Left hindlimb (tissue), 1 donor: ENCODE measurements around the gene VSIG4.
"Not testable (repeated sequence)": the region's sequence is repeated elsewhere in the genome, so short reads cannot be mapped to it uniquely, and the experiment has no call there.

Experiments used
- DNase-seq: peaks from one replicate; pipeline ENCODE4 v3.0.0-alpha.2; 2018

The VSIG4 gene

DNA sequence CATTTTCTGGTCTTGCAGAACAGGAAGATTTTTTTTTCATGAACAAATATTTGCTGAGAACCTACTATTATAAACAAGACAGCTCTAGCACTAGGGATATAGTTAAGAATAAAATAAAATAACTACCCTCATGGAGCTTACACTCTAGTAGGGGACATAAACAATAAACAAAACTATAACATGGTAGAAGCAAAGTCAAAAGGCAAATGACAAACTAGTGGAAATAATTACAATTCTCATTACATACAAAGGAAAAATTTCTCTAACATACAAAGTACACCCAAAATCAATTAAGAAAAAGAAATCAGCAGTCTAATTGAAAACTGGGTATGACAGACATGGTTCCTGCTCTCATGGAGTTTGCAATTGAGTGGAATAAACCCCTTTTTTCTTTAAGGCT is 32.0 kb downstream of the VSIG4 start:
- DNase-seq, result no peak

- no peak for DNase-seq
Measured at GRCh38 chrX:66005830-66006449, 33.9 kb downstream of the VSIG4 start.

DNA sequence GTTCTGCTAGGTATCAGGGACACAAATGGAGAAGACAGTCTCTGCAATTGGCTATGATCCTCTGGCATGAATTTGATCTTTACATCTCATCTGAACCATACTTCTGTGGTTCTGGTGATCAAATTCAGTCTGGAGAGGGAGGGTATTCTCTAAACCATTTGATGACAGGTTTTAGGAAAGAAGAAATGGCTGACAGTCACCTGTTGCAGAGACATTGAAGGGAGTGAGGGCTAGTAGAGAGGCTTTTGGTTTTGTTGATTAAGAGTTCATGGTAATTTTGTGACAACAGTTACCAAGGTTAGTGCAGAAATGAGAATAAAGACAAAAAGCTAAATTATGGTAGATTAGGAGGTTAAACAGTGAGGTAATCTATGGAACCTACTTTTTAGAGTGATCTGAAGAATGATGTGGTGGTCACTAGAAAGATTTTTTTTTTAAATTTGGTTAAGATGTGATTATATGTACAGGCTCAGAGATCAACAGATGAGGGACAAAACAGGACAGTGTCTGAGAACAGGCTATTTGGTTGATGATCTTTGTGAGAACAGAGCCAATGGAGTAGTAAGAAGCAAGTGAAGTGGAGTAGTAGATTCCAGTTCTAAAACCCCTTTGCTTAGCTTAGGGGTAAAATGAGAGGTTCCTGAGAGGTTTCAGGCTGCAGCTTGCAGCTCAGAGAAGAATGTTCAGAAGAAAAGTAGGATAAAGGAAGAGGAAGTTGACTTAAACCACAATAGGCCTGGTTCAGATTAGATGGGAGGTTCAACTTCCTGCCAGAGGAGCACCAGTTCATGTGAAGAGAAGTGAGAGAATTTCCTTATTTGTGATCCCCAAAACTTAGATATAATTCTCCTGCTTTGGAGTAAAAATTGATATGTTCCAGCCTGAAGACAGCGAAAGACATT is 34.7 kb downstream of the VSIG4 start:
- no peak for DNase-seq

GRCh38 chrX:66002824-66003680 is 36.8 kb downstream of the VSIG4 start:
- no peak for DNase-seq

DNA sequence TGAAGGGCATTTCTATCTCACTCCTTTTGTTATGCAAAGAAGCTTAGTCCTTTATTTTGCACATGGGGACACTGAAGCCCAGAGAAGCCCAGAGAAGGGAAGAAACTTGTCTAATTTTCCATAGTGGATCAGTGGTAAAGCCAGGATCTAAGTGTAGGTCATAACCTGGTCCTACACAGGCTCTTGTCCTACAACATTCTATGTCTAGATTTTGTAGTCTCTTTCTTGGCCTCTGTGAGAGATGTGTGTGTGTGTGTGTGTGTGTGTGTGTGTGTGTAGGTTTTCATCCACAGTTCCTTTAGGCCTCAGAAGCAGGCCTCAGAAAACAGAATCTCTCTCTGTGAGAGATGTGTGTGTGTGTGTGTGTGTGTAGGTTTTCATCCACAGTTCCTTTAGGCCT is 38.3 kb downstream of the VSIG4 start:
- no peak for DNase-seq

DNA sequence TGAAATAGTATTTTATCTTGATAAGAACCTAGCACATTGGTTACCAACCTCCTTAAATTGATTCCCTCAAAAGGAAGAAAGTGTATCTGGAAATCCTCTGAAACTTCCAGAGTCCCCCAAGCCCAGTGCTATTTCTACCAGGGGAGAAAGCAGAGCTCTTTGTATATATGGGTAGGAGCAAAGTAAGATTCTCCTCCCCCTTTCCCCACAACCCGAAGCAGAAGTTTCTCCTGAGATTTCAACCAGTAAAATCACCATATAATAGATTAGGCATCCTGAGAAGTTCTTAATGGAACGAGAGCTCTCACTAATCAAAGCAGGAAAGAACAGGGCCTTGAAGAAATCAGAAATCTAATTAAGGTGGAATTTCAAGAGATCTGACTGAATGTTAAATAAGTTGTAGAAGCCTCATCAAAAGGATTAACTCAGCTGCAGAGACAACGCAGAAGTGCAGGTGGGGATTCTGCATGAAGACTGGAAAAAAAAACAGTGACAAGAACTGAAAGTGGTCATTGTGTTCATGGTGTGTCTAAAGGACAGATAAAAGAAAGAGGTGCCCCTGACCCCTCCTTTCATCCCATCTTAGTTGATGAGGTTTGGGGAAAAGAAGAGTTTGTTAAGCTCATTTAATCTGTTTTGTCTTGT is 39.1 kb downstream of the VSIG4 start:
- no peak for DNase-seq

- no peak for DNase-seq
Measured at GRCh38 chrX:66000178-66000577, 39.7 kb downstream of the VSIG4 start.

DNA sequence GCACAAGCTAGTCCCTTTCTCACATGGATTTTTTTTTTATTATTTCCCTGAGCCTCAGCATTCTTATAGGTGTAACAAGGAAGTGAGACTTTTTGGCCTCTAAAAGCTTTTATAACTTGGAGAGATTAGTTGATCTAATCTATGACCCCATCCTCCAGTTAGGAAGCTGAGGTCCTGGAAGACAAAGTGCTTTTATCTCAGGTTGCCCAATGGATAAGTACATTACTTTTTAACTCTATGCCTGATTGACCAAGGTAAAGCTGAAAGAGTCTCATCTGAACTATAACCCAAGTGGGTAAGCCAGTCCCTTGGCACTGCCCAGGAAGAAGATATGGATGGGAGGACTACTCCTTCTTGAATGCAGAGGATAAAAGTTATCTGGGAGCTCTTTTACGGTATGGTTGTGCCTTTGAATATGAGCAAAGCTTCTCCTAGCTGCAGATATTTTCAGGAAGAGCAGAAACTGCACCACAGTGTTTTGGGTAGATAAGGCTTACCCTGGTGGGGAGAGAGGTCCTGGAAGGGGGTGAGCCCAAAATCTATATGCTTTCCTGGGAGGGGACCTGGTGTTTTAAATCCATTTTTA is 40.2 kb downstream of the VSIG4 start:
- DNase-seq, result no peak

DNA sequence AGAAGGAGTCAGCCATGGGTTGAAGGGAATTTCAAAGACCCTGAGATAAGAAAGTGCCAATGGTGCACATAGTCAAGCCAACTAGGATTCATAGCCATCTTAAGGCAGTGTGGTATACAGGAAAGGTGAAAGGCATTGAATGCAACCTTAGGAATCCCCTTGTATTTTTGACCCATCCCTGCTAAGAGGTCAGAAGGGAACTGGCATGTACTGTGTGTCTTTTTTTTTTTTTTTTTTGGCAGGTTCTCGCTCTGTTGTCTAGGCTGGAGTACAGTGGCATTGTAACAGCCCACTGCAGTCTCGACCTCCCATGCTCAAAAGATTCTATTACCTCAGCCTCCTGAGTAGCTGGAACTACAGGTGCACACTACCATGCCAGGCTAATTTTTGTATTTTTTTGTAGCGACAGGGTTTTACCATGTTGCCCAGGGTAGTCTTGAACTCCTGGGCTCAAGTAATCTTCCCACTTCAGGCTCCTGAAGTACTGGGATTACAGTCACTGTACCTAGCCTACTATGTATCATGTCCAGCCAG is 40.8 kb downstream of the VSIG4 start:
- DNase-seq, result no peak

- DNase-seq, result no peak
Measured at GRCh38 chrX:65997978-65998717, 41.7 kb downstream of the VSIG4 start.

DNA sequence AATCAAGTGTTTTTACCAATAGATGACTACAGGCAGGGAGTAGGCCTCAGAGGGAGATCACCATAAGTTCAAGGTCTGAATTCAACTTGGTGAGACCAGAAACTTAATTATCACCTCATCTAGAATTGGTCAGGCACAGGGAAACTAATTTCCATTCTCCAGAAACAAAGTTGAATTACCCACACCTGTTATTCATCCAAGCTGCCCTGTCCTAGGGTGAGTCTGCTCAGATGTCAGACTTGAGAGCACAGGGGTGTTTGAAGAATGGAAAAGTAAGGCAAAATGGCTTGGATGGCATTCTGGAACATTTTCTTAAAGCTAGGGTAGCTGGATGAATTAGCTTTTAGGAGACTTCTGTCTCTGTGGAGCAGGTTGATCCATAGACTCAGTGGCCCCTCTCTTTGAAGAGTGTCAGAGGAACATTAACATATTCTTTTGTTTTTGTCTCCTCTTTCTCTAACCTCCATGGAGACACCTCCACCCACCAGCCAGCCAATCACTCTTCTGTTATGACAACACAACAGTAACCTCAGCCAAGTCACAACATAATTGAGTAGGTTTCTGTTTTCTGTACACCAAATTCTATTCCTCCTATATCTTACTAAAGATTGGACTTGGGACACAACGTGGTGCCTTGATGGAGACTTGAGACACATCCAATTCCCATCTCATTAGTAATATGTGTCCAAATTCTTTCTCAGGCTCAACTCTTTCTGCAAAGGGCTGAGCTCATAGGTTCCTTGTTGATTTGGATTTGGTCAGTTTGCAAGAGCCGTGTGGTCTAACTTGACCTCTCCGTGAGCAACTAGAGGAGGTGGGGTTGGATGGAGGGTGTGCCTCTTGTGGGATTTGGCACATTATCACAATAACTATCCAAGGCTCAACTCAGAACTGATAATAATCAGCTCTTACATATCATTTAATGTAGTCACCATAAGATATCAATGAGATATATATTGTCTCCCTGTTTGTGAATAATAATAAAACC is 45.1 kb downstream of the VSIG4 start:
- DNase-seq, result no peak

DNA sequence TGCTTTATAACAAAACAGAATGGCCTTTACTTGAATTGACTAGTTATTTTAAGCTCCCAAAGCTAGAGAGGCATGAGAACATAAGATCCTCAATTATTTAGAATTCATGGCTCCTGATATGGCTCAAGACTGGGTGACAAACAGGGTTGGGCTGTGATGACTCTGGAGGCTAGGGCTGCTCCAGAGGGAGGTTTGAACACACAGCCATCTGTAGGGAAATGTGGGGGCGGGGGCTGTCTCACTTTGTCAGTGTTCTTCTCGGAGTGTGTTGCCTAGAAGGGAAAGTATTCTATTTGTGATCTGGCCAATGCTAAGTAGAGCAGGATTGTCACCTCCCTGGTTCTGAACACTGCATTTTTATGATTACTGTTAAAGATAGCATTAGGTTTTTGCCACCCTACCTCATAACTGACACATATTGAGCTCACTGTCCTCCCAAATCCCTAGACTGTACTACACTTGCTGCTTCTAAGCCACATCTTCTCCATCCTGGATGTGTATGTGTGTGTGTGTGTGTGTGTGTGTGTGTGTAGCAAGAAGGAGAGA is 45.9 kb downstream of the VSIG4 start:
- no peak for DNase-seq

DNA sequence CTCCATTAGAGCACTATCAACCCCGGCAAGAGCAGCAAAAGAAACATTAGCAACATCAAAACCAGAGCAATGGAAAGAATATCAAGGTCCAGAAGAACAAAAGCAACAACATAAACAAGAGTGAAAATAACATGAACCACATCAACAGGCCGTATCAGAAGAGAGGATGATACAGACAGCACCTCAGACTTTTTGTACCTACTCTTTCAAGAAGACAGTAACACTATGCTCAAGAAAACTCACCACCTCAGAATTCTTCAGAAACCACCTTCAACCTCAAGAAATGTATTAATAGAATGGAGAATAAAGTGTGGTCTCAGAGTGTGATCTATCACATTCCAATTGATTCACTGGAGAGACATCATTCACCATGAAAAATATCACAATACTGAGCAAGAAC is 46.5 kb downstream of the VSIG4 start:
- DNase-seq, result no peak

GRCh38 chrX:65990702-65991101 is 49.2 kb downstream of the VSIG4 start:
- no peak for DNase-seq

- no peak for DNase-seq
Measured at GRCh38 chrX:65987811-65988210, 52.1 kb downstream of the VSIG4 start.

GRCh38 chrX:65985922-65986588 is 53.8 kb downstream of the VSIG4 start:
- DNase-seq, result no peak

GRCh38 chrX:65985211-65985610 is 54.7 kb downstream of the VSIG4 start:
- no peak for DNase-seq

DNA sequence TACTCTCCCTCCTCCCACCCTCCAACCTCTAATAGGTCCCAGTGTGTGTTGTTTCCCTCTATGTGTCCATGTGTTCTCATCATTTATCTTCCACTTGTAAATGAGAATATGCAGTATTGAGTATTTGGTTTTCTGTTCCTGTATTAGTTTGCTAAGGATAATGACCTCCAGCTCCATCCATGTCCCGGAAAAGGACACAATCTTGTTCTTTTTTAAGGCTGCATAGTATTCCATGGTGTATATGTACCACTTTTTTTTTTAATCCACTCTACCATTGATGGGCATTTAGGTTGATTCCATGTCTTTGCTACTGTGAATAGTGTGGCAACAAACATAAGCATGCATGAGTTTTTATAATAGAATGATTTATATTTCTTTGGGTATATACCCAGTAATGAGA is 62.7 kb downstream of the VSIG4 start:
- DNase-seq, result not testable (repeated sequence)

GRCh38 chrX:65976161-65976560 is 63.7 kb downstream of the VSIG4 start:
- DNase-seq, result no peak
